Psoas muscle (tissue), 8 donors: ENCODE data around the gene NRBF2. TPM values are rescaled to one million over a fixed set of nuclear protein-coding genes. Genes with fewer than 3 reads are reported as not detected.
A peak's percentile ranks its signal among the peaks of the same experiment; 100 is the strongest.

ENCODE experiments used
- ATAC-seq, 4 donors: fragments of 200-7000 bp; cut with Tn5 transposase; one replicate each; pipeline ENCODE4 v1.9.1; 2020; ENCODE audit warnings: moderate library complexity in 3 of 4, mild to moderate bottlenecking in 2 of 4
- DNase-seq, 2 donors: peaks; one replicate each; pipeline ENCODE4 v3.0.0-alpha.2; 2020
- H3K27ac ChIP-seq: fragments of 200-600 bp; one replicate; pipeline ENCODE4 v1.8.0; 2022
- H3K27me3 ChIP-seq, 3 donors: fragments of 200-600 bp in 1 of 3; one replicate each; pipeline versions ENCODE4 v1.6.1 to v1.8.0; 2013 to 2022; ENCODE audit warnings: low read length in 2 of 3, mild to moderate bottlenecking in 2 of 3, moderate library complexity in 1 of 3; ENCODE audit not compliant: insufficient read depth in 3 of 3
- H3K36me3 ChIP-seq, 2 donors: fragments of 200-600 bp in 1 of 2; one replicate each; pipeline versions ENCODE4 v1.6.1 to v1.8.0; 2013 to 2022; ENCODE audit warnings: low read depth in 1 of 2, mild to moderate bottlenecking in 1 of 2, moderate library complexity in 1 of 2; ENCODE audit not compliant: insufficient read depth in 1 of 2
- H3K4me1 ChIP-seq: fragments of 200-600 bp; one replicate; pipeline ENCODE4 v1.8.0; 2022
- H3K4me3 ChIP-seq: fragments of 200-600 bp; one replicate; pipeline ENCODE4 v1.8.0; 2022; ENCODE audit warnings: mild to moderate bottlenecking
- H3K9me3 ChIP-seq: fragments of 200-600 bp; one replicate; pipeline ENCODE4 v1.8.0; 2022
- WGBS, 3 donors: extraction: QIAGEN DNeasy Blood & Tissue Kit; methylation state at CpG; one replicate each; pipeline versions ENCODE4 v1.1.6 to v1.1.7; 2013; 5-methylcytosine and 5-hydroxymethylcytosine counted together
- intact Hi-C, 2 donors: fragments of 100-400 bp; cut with DNase I; formaldehyde crosslinking; loops; one replicate each; pipeline versions ENCODE4 v1.11.0 to v1.14.2; 2022
- polyA plus RNA-seq, 3 donors: library from polyadenylated mRNA; stranded (reverse); fragments of 200-250 nt; gene quantifications; one replicate each; pipeline ENCODE4 v1.2.3, GENCODE V29; 2013
- total RNA-seq, 4 donors: library from RNA; stranded (reverse); fragmentation: NEBNext Ultra II Directional in 2 of 4; extraction: Animal tissue kit (Norgen Biotek cat#: 25700) in 2 of 4; gene quantifications; one replicate each; pipeline versions ENCODE4 v1.2.1 to v1.2.4, GENCODE V29; 2021 to 2023
- TF ChIP-seq, protein P1 (sequence below): fragments of 200-600 bp; IDR thresholded peaks from one replicate; pipeline ENCODE4 v1.8.0; 2022; ENCODE audit warnings: antibody characterized with exemption
- donor health status: healthy with polysubstance abuse.
- donor health status: DM: no; HTN: no; CAD: no; lungs with moderate emphysema.
- donor health status: Bipolar disorder and iron deficiency.
- donor health status: healthy.
- donor health status: DM: yes; HTN: yes; CAD: no.
- donor health status: DM: no; HTN: no; CAD: no.
- donor health status: DM: no; HTN: no; CAD: no.
- donor health status: DM: yes; HTN: yes; CAD: no.

NRBF2 gene
- total and polyA plus RNA-seq, 7 donors, result 17.3 to 85.3 (median 23.4) TPM

DNA sequence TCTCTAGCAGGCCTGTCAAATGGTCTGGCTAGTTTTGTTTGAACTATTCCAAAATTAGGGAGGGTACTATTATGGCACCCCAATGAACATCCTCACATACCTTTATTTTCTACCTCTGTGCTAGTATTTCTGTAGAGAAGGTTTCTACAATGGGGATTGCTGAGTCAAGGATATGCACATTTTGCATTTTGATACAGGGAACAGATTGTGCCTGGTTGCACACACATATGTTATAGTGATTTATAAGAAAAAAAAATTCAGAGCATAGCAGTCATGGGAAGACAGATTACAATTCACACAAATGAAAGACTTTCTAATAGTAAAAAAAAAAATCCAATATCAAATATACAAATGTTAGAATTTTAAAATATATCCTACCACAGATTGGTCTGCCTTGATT, 14.1 kb upstream of the NRBF2 start:
- ATAC-seq, result no peak
- TF ChIP-seq, protein P1, sequence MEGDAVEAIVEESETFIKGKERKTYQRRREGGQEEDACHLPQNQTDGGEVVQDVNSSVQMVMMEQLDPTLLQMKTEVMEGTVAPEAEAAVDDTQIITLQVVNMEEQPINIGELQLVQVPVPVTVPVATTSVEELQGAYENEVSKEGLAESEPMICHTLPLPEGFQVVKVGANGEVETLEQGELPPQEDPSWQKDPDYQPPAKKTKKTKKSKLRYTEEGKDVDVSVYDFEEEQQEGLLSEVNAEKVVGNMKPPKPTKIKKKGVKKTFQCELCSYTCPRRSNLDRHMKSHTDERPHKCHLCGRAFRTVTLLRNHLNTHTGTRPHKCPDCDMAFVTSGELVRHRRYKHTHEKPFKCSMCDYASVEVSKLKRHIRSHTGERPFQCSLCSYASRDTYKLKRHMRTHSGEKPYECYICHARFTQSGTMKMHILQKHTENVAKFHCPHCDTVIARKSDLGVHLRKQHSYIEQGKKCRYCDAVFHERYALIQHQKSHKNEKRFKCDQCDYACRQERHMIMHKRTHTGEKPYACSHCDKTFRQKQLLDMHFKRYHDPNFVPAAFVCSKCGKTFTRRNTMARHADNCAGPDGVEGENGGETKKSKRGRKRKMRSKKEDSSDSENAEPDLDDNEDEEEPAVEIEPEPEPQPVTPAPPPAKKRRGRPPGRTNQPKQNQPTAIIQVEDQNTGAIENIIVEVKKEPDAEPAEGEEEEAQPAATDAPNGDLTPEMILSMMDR, result no peak
- intact Hi-C loops, result no loop called here

GRCh38 chr10:63120554-63120953, 12.6 kb upstream of the NRBF2 start:
- no peaks in the 10 kb centered on the region for H3K36me3 ChIP-seq
- TF ChIP-seq, protein P1, result no peak
- no peak overlapping the region for H3K4me3 ChIP-seq
- ATAC-seq, result no peak
- no peaks in the 10 kb centered on the region for H3K27me3 ChIP-seq
- H3K4me1 ChIP-seq, result peaks cover 10% of the 10 kb centered on the region
- H3K27ac ChIP-seq, result no peak overlapping the region
- H3K9me3 ChIP-seq, result no peaks in the 10 kb centered on the region
- peak in 1 of 2 donors; percentile 27 for DNase-seq
- intact Hi-C loops, result no loop called here

More for the DNA sequence above, 14.1 kb upstream of the NRBF2 start:
- Histone ChIP-seq H3K27me3 (no peaks in the 10 kb centered on the region), H3K4me1 (peaks cover 24% of the 10 kb centered on the region), H3K36me3 (no peaks in the 10 kb centered on the region), H3K9me3 (no peaks in the 10 kb centered on the region), H3K27ac (no peak overlapping the region), H3K4me3 (no peak overlapping the region)
- DNase-seq, result no peak

GRCh38 chr10:63123727-63124362, 9.3 kb upstream of the NRBF2 start:
- ATAC-seq (no peak), DNase-seq (no peak)
- Histone ChIP-seq H3K27ac (no peak overlapping the region), H3K36me3 (no peaks in the 10 kb centered on the region), H3K4me3 (no peak overlapping the region), H3K27me3 (no peaks in the 10 kb centered on the region), H3K4me1 (no peaks in the 10 kb centered on the region), H3K9me3 (no peaks in the 10 kb centered on the region)
- TF ChIP-seq, protein P1, result no peak
- intact Hi-C loops, result no loop called here
- 84 to 91% (median 90%) methylated on average over 2 of the region's 2 CpGs for WGBS, 3 donors

DNA sequence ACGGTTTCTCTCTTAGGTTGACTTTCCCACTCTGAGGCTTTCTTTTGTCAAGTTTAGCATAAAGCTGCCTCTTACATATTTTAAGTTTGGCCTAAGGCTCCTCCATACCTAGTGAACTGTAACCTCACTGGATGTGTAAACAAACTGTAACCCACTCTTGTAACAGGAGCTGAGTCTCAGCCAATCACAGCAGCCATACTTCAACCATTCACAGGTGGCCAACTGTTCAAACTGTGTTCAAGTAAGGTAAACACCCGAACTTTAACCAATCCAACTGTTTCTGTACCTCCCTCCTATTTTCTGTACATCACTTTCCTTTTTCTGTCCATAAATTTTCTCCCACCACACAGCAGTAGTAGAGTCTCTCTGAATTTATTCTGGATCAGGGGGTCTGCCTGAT, 7.7 kb upstream of the NRBF2 start:
- TF ChIP-seq, protein P1, result no peak
- Histone ChIP-seq H3K9me3 (no peaks in the 10 kb centered on the region), H3K27ac (no peak overlapping the region), H3K4me3 (no peak overlapping the region), H3K36me3 (no peaks in the 10 kb centered on the region), H3K4me1 (no peaks in the 10 kb centered on the region), H3K27me3 (no peaks in the 10 kb centered on the region)
- no peak for DNase-seq
- WGBS, 3 donors, result 80 to 85% (median 82%) methylated on average over 2 of the region's 2 CpGs
- intact Hi-C loops, result no loop called here
- ATAC-seq, result no peak

DNA sequence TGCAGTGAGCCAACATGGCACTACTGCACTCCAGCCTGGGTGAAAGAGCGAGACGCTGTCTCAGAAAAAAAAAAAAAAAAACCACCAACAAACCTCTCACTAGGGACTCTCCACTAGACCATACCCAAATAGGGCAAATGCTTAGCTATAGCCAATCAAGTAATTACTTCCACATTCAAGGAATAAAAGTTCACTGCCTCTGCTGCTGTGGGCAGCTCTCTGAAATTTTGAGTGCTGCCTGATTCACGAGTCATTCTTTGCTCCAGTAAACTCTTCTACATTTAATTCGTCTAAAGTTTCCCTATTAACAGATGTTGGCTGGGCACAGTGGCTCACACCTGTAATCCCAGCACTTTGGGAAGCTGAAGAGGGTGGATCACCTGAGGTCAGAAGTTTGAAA, 4.7 kb upstream of the NRBF2 start:
- H3K27ac ChIP-seq, result no peak overlapping the region
- TF ChIP-seq, protein P1, result no peak
- no peaks in the 10 kb centered on the region for H3K4me1 ChIP-seq
- no peaks in the 10 kb centered on the region for H3K9me3 ChIP-seq
- no peak for DNase-seq
- no peak for ATAC-seq
- H3K4me3 ChIP-seq, result no peak overlapping the region
- WGBS, 3 donors, result 66 to 74% (median 73%) methylated on average over 4 of the region's 4 CpGs
- intact Hi-C loops, result no loop called here
- no peaks in the 10 kb centered on the region for H3K36me3 ChIP-seq
- H3K27me3 ChIP-seq, result no peaks in the 10 kb centered on the region
